Measurements from ENCODE around the gene METTL26. TPM values are rescaled to one million over a fixed set of nuclear protein-coding genes. Genes with fewer than 3 reads are reported as not detected.

Gene METTL26
- total and polyA plus RNA-seq, 2 of the 4 experiments (the other 2 are of a cell fraction), result 46.8 to 128 TPM

- TF ChIP-seq RCOR1 (IDR thresholded peaks at IDR 0.05; ENCODE audit: insufficient replicate concordance, low read length) (no peak), ELK1 (IDR thresholded peaks at IDR 0.05; ENCODE audit: borderline replicate concordance, low read depth, low read length) (no peak), RFX5 (IDR thresholded peaks at IDR 0.05; ENCODE audit: low read depth, low read length) (no peak), RAD21 (IDR thresholded peaks at IDR 0.05; ENCODE audit: low read length) (peak; percentile 41)
Measured at GRCh38 chr16:610513-611381, 25.4 kb downstream of the METTL26 start (continued).

Measured in IMR-90 (cell line).